Measurements from ENCODE around the gene PLCH2. TPM values are rescaled to one million over a fixed set of nuclear protein-coding genes. Genes with fewer than 3 reads are reported as not detected.

PLCH2 gene
- total RNA-seq, 1 experiment from 2014 or later: not detected

DNA sequence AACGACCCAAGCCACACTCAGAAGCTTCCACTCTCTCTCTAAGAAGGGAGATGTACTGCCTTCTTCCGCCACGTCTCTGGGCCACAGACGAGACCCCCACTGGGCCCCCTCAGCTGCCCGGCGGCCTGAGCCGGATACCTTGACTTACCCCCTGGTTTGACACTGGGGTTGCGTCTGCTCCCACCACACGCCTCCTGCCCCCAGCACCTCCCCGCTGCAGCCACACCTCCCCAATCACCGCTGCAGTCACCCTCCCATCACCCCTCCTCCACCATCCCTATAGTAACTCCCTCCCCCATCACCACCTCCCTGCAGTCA, 39.6 kb downstream of the PLCH2 start:
- no peak for DNase-seq (ENCODE audit: low spot score)
- H3K4me3 ChIP-seq (ENCODE audit: low read depth, low read length, poor library complexity, severe bottlenecking): no peak overlapping the region
- H3K4me1 ChIP-seq (ENCODE audit: insufficient read depth, low read length, poor library complexity, severe bottlenecking): no peaks in the 10 kb centered on the region
- H3K36me3 ChIP-seq (ENCODE audit: insufficient read depth, low read length, poor library complexity, severe bottlenecking): peaks cover 88% of the 10 kb centered on the region
- no peak overlapping the region for H3K27ac ChIP-seq (ENCODE audit: low read depth, low read length, poor library complexity, severe bottlenecking)
- H3K27me3 ChIP-seq (replicated peaks; ENCODE audit: insufficient read depth, low read depth, low read length, poor library complexity): no peaks in the 10 kb centered on the region
- intact Hi-C loops (cut with micrococcal nuclease; ENCODE audit: unreplicated experiment): no loop called here
- no TSS peak for BruUV-seq (replicated peaks)
- no peaks in the 10 kb centered on the region for H3K9me3 ChIP-seq (ENCODE audit: low read depth, low read length, poor library complexity, severe bottlenecking)
- POLR2A ChIA-PET (ENCODE audit: low non-redundant PET): no interaction called here
- TF ChIP-seq EZH2 (IDR thresholded peaks at IDR 0.05; ENCODE audit: borderline replicate concordance, low read depth, low read length, poor library complexity, severe bottlenecking): no peak
- TF ChIP-seq, protein P1, sequence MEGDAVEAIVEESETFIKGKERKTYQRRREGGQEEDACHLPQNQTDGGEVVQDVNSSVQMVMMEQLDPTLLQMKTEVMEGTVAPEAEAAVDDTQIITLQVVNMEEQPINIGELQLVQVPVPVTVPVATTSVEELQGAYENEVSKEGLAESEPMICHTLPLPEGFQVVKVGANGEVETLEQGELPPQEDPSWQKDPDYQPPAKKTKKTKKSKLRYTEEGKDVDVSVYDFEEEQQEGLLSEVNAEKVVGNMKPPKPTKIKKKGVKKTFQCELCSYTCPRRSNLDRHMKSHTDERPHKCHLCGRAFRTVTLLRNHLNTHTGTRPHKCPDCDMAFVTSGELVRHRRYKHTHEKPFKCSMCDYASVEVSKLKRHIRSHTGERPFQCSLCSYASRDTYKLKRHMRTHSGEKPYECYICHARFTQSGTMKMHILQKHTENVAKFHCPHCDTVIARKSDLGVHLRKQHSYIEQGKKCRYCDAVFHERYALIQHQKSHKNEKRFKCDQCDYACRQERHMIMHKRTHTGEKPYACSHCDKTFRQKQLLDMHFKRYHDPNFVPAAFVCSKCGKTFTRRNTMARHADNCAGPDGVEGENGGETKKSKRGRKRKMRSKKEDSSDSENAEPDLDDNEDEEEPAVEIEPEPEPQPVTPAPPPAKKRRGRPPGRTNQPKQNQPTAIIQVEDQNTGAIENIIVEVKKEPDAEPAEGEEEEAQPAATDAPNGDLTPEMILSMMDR (conservative IDR thresholded peaks at IDR 0.05; ENCODE audit: low read depth, low read length): no peak
- CTCF ChIA-PET: no interaction called here

GRCh38 chr1:2516124-2516523, 40.0 kb downstream of the PLCH2 start:
- peaks cover 88% of the 10 kb centered on the region for H3K36me3 ChIP-seq (ENCODE audit: insufficient read depth, low read length, poor library complexity, severe bottlenecking)
- no peak for DNase-seq (ENCODE audit: low spot score)
- no TSS peak for BruUV-seq (replicated peaks)
- POLR2A ChIA-PET (ENCODE audit: low non-redundant PET): no interaction called here
- CTCF ChIA-PET: no interaction called here
- H3K4me3 ChIP-seq (ENCODE audit: low read depth, low read length, poor library complexity, severe bottlenecking): no peak overlapping the region
- TF ChIP-seq, protein P1 (conservative IDR thresholded peaks at IDR 0.05; ENCODE audit: low read depth, low read length): no peak
- TF ChIP-seq EZH2 (IDR thresholded peaks at IDR 0.05; ENCODE audit: borderline replicate concordance, low read depth, low read length, poor library complexity, severe bottlenecking): no peak
- H3K4me1 ChIP-seq (ENCODE audit: insufficient read depth, low read length, poor library complexity, severe bottlenecking): no peaks in the 10 kb centered on the region
- H3K9me3 ChIP-seq (ENCODE audit: low read depth, low read length, poor library complexity, severe bottlenecking): no peaks in the 10 kb centered on the region
- no peak overlapping the region for H3K27ac ChIP-seq (ENCODE audit: low read depth, low read length, poor library complexity, severe bottlenecking)
- no peaks in the 10 kb centered on the region for H3K27me3 ChIP-seq (replicated peaks; ENCODE audit: insufficient read depth, low read depth, low read length, poor library complexity)
- intact Hi-C loops (cut with micrococcal nuclease; ENCODE audit: unreplicated experiment): no loop called here

DNA sequence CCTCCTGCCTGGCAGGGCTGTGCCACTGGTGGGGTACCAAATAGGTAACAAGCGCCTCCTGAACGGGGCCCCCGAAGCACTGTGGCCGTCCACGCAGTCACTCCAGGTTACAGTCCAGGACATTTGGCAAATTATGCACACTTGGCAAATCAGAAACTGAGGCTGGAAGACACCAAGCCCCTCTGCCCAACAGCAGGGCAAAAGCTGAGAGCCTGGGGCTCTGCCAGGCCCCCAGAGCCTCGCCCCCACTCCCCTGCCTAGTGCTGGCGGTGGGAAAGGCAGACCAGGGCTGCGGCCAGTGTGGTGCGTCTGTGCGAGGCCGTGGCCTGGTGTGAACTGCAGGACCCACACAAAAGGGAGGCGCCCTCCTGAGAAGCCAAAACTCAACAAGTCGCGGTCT, 40.9 kb downstream of the PLCH2 start:
- intact Hi-C loops (cut with micrococcal nuclease; ENCODE audit: unreplicated experiment): no loop called here
- Histone ChIP-seq H3K36me3 (ENCODE audit: insufficient read depth, low read length, poor library complexity, severe bottlenecking) (peaks cover 82% of the 10 kb centered on the region), H3K4me1 (ENCODE audit: insufficient read depth, low read length, poor library complexity, severe bottlenecking) (no peaks in the 10 kb centered on the region), H3K9me3 (ENCODE audit: low read depth, low read length, poor library complexity, severe bottlenecking) (no peaks in the 10 kb centered on the region), H3K27ac (ENCODE audit: low read depth, low read length, poor library complexity, severe bottlenecking) (no peak overlapping the region), H3K27me3 (replicated peaks; ENCODE audit: insufficient read depth, low read depth, low read length, poor library complexity) (no peaks in the 10 kb centered on the region), H3K4me3 (ENCODE audit: low read depth, low read length, poor library complexity, severe bottlenecking) (no peak overlapping the region)
- TF ChIP-seq, protein P1 (conservative IDR thresholded peaks at IDR 0.05; ENCODE audit: low read depth, low read length): no peak
- no peak for TF ChIP-seq EZH2 (IDR thresholded peaks at IDR 0.05; ENCODE audit: borderline replicate concordance, low read depth, low read length, poor library complexity, severe bottlenecking)
- ChIA-PET POLR2A (ENCODE audit: low non-redundant PET) (no interaction called here), CTCF (no interaction called here)
- no TSS peak for BruUV-seq (replicated peaks)
- no peak for DNase-seq (ENCODE audit: low spot score)

Data from A673 (cell line).